HL-60 (cell line): ENCODE results near the gene P2RY6.

Experiments
- DNase-seq, 2 experiments: peaks; one replicate each; pipeline ENCODE4 v3.0.0-alpha.2; 2010 to 2020; ENCODE audit warnings: low read depth in 1 of 2, low spot score in 1 of 2
- H3K27ac ChIP-seq: fragments of 250-450 bp; sonication (Bioruptor Pico); replicated peaks from 2 replicates; pipeline ENCODE4 v1.5.1; 2020; ENCODE audit warnings: mild to moderate bottlenecking, moderate library complexity
- H3K27me3 ChIP-seq: fragments of 250-450 bp; sonication (Bioruptor Pico); 2 replicates; pipeline ENCODE4 v1.5.1; 2021; ENCODE audit warnings: mild to moderate bottlenecking, moderate library complexity; ENCODE audit not compliant: insufficient read depth, poor library complexity, severe bottlenecking
- H3K4me3 ChIP-seq: replicated peaks from 2 replicates; pipeline ENCODE4 v1.5.1; 2011; ENCODE audit warnings: mild to moderate bottlenecking, control low read depth, low read length; ENCODE audit not compliant: insufficient read depth
- GABPA ChIP-seq: IDR thresholded peaks from 2 replicates; pipeline ENCODE4 v1.6.1; 2012; ENCODE audit warnings: low read depth
- POLR2AphosphoS5 ChIP-seq: IDR thresholded peaks from 2 replicates; pipeline ENCODE4 v1.6.1; 2012; ENCODE audit warnings: low read depth
- SPI1 ChIP-seq: IDR thresholded peaks from 2 replicates; pipeline ENCODE4 v1.6.1; 2012; ENCODE audit warnings: low read depth, mild to moderate bottlenecking, borderline replicate concordance
- TF ChIP-seq, protein P1 (sequence below): IDR thresholded peaks from 2 replicates; pipeline ENCODE4 v1.6.1; 2012; ENCODE audit warnings: low read depth; ENCODE audit not compliant: insufficient replicate concordance
- TF ChIP-seq, protein P2 (sequence below): IDR thresholded peaks from one replicate; pipeline ENCODE4 v1.5.1; 2011; ENCODE audit warnings: low read length, control low read depth, inconsistent platforms; ENCODE audit not compliant: insufficient read depth

P2RY6 gene

DNA sequence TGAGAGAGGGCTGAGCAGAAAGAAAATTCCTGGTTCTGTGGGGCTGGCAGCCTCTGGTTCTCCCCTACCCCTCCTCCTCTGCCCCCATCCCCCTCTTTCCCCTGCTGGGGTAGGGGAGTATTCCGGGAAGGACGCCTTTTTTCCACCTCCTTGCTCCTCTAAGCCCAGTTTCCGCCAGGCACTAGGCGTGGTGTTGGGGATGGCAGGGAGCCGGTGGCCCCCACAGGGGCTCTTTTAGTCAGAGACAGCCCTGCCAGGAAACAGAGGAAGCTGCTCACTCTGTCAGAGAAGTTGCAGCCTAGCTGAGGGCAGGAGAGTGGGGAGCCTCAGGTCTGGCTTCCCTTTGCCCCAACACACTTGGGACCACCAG, 20.4 kb downstream of the P2RY6 start:
- TF ChIP-seq, protein P1, sequence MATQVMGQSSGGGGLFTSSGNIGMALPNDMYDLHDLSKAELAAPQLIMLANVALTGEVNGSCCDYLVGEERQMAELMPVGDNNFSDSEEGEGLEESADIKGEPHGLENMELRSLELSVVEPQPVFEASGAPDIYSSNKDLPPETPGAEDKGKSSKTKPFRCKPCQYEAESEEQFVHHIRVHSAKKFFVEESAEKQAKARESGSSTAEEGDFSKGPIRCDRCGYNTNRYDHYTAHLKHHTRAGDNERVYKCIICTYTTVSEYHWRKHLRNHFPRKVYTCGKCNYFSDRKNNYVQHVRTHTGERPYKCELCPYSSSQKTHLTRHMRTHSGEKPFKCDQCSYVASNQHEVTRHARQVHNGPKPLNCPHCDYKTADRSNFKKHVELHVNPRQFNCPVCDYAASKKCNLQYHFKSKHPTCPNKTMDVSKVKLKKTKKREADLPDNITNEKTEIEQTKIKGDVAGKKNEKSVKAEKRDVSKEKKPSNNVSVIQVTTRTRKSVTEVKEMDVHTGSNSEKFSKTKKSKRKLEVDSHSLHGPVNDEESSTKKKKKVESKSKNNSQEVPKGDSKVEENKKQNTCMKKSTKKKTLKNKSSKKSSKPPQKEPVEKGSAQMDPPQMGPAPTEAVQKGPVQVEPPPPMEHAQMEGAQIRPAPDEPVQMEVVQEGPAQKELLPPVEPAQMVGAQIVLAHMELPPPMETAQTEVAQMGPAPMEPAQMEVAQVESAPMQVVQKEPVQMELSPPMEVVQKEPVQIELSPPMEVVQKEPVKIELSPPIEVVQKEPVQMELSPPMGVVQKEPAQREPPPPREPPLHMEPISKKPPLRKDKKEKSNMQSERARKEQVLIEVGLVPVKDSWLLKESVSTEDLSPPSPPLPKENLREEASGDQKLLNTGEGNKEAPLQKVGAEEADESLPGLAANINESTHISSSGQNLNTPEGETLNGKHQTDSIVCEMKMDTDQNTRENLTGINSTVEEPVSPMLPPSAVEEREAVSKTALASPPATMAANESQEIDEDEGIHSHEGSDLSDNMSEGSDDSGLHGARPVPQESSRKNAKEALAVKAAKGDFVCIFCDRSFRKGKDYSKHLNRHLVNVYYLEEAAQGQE, result no peak
- TF ChIP-seq GABPA, result no peak
- TF ChIP-seq SPI1, result no peak
- no peak for DNase-seq
- no peak overlapping the region for H3K27ac ChIP-seq

DNA sequence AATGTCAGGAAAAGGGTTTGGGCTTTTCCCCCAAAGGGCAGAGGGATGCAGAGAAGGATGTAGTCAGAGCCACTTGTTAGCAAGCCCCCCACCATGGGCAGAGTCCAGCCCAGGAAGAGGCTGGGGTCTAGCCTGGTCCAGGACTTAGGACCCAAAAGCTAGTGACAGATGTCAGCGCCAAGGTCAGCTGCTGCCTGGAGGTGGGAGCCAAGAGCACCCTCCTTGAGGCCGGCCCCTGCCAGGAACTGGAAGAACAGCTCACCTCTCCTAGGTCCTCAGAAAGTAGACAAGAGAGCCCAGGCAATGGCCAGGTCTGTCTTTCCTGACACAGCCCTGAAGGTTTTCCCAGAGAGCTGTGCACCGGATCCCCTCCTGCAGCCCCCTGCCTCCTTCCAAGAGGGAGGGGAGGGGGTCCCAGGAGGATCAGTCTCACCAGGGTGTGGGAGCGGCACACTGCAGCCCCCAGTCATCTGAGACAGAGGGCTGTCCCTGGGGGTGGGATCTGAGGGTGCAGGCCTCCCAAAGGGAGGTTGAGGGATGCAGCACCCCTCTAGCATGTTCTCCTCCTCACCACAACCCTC, 21.3 kb downstream of the P2RY6 start:
- Histone ChIP-seq H3K27ac (no peak overlapping the region), H3K4me3 (no peak overlapping the region), H3K27me3 (no peaks in the 10 kb centered on the region)
- TF ChIP-seq SPI1 (no peak), POLR2AphosphoS5 (no peak), GABPA (no peak)
- TF ChIP-seq, protein P2, sequence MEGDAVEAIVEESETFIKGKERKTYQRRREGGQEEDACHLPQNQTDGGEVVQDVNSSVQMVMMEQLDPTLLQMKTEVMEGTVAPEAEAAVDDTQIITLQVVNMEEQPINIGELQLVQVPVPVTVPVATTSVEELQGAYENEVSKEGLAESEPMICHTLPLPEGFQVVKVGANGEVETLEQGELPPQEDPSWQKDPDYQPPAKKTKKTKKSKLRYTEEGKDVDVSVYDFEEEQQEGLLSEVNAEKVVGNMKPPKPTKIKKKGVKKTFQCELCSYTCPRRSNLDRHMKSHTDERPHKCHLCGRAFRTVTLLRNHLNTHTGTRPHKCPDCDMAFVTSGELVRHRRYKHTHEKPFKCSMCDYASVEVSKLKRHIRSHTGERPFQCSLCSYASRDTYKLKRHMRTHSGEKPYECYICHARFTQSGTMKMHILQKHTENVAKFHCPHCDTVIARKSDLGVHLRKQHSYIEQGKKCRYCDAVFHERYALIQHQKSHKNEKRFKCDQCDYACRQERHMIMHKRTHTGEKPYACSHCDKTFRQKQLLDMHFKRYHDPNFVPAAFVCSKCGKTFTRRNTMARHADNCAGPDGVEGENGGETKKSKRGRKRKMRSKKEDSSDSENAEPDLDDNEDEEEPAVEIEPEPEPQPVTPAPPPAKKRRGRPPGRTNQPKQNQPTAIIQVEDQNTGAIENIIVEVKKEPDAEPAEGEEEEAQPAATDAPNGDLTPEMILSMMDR, result no peak
- TF ChIP-seq, protein P1, result no peak
- no peak for DNase-seq

More for the DNA sequence above, 20.4 kb downstream of the P2RY6 start:
- Histone ChIP-seq H3K4me3 (no peak overlapping the region), H3K27me3 (no peaks in the 10 kb centered on the region)

DNA sequence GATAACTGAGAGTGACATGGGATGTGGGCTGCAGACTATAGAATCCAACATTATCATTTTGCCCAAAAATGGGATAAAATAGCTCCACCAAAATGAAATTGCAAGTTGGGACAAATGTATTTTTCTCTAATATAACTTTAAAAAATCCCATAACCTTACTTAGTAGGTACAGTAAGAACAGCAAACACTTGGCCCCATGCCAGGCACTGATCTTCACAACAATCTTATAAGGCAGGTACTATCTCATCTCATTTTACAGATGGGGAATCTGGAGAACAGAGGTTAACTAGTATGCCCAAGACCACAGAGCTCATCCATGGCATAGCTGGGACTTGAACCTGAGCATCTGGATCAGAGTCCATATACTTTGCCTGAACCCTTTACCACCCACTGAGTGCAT, 22.5 kb downstream of the P2RY6 start:
- no peak overlapping the region for H3K4me3 ChIP-seq
- H3K27me3 ChIP-seq, result no peaks in the 10 kb centered on the region
- TF ChIP-seq SPI1 (no peak), GABPA (no peak), POLR2AphosphoS5 (no peak)
- TF ChIP-seq, protein P2, result no peak
- TF ChIP-seq, protein P1, result no peak
- no peak overlapping the region for H3K27ac ChIP-seq
- no peak for DNase-seq
